ENCODE data around the gene SRD5A1.

The SRD5A1 gene

GRCh38 chr5:6599739-6600138 is 33.5 kb upstream of the SRD5A1 start:
- H2BK12ac ChIP-seq (ENCODE audit: low read length in 2 of 2): no peak overlapping the region
- peaks cover 34% of the 10 kb centered on the region for H3K79me1 ChIP-seq (replicated peaks; ENCODE audit: low read length, poor library complexity, severe bottlenecking)
- H2AFZ ChIP-seq (ENCODE audit: low read depth, low read length): no peak overlapping the region
- no peaks in the 10 kb centered on the region for H3K4me1 ChIP-seq (ENCODE audit: control insufficient read depth, insufficient read depth, low read depth, low read length)
- H3K9ac ChIP-seq (ENCODE audit: low read length): no peak overlapping the region
- no peak overlapping the region for H4K8ac ChIP-seq (ENCODE audit: low read length)
- H3K14ac ChIP-seq (ENCODE audit: low read length in 2 of 2): no peak overlapping the region
- no peak overlapping the region for H2AK5ac ChIP-seq (ENCODE audit: low read length, severe bottlenecking)
- WGBS: 89% methylated on average over 8 of the region's 8 CpGs
- H3K4me3 ChIP-seq (ENCODE audit: insufficient read depth in 1 of 2, low read depth in 1 of 2, low read length in 2 of 2): no peak overlapping the region
- H3K36me3 ChIP-seq (ENCODE audit: control insufficient read depth in 1 of 2, insufficient read depth in 2 of 2, low read depth in 1 of 2, low read length in 2 of 2): peaks cover 66 to 95% of the 10 kb centered on the region in 2 experiments
- H4K91ac ChIP-seq (ENCODE audit: low read length): no peak overlapping the region
- no peaks in the 10 kb centered on the region for H3K9me3 ChIP-seq (ENCODE audit: control insufficient read depth, low read length)
- no peaks in the 10 kb centered on the region for H3K27me3 ChIP-seq (ENCODE audit: control insufficient read depth in 1 of 2, insufficient read depth in 1 of 2, low read length in 2 of 2)
- no peak overlapping the region for H3K18ac ChIP-seq (ENCODE audit: low read depth in 1 of 2, low read length in 2 of 2)
- H3K23ac ChIP-seq (ENCODE audit: low read length in 2 of 2): no peak overlapping the region
- H3K4ac ChIP-seq (ENCODE audit: low read depth in 1 of 2, low read length in 2 of 2): no peak overlapping the region
- DNase-seq: no peak
- no peak overlapping the region for H3K4me2 ChIP-seq (ENCODE audit: low read length, poor library complexity, severe bottlenecking)
- no peak overlapping the region for H2BK120ac ChIP-seq (ENCODE audit: low read depth, low read length)
- no peak overlapping the region for H2BK15ac ChIP-seq (ENCODE audit: low read depth, poor library complexity, severe bottlenecking)
- H2BK5ac ChIP-seq (ENCODE audit: low read depth, low read length, poor library complexity, severe bottlenecking): no peak overlapping the region
- no peak overlapping the region for H3K27ac ChIP-seq (ENCODE audit: low read length, poor library complexity, severe bottlenecking)

GRCh38 chr5:6601271-6601670 is 32.0 kb upstream of the SRD5A1 start:
- H3K4me3 ChIP-seq (ENCODE audit: insufficient read depth in 1 of 2, low read depth in 1 of 2, low read length in 2 of 2): no peak overlapping the region
- no peak for DNase-seq
- no peak overlapping the region for H2BK5ac ChIP-seq (ENCODE audit: low read depth, low read length, poor library complexity, severe bottlenecking)
- no peak overlapping the region for H2BK120ac ChIP-seq (ENCODE audit: low read depth, low read length)
- no peaks in the 10 kb centered on the region for H3K4me1 ChIP-seq (ENCODE audit: control insufficient read depth, insufficient read depth, low read depth, low read length)
- no peak overlapping the region for H3K4ac ChIP-seq (ENCODE audit: low read depth in 1 of 2, low read length in 2 of 2)
- no peak overlapping the region for H2AFZ ChIP-seq (ENCODE audit: low read depth, low read length)
- H4K8ac ChIP-seq (ENCODE audit: low read length): no peak overlapping the region
- no peaks in the 10 kb centered on the region for H3K27me3 ChIP-seq (ENCODE audit: control insufficient read depth in 1 of 2, insufficient read depth in 1 of 2, low read length in 2 of 2)
- WGBS: 93% methylated on average over 11 of the region's 11 CpGs
- H3K23ac ChIP-seq (ENCODE audit: low read length in 2 of 2): no peak overlapping the region
- no peak overlapping the region for H3K14ac ChIP-seq (ENCODE audit: low read length in 2 of 2)
- no peak overlapping the region for H3K4me2 ChIP-seq (ENCODE audit: low read length, poor library complexity, severe bottlenecking)
- H3K9me3 ChIP-seq (ENCODE audit: control insufficient read depth, low read length): no peaks in the 10 kb centered on the region
- H2AK5ac ChIP-seq (ENCODE audit: low read length, severe bottlenecking): no peak overlapping the region
- H2BK15ac ChIP-seq (ENCODE audit: low read depth, poor library complexity, severe bottlenecking): no peak overlapping the region
- H3K9ac ChIP-seq (ENCODE audit: low read length): no peak overlapping the region
- H3K36me3 ChIP-seq (ENCODE audit: control insufficient read depth in 1 of 2, insufficient read depth in 2 of 2, low read depth in 1 of 2, low read length in 2 of 2): peaks cover 68 to 97% of the 10 kb centered on the region in 2 experiments
- H3K18ac ChIP-seq (ENCODE audit: low read depth in 1 of 2, low read length in 2 of 2): no peak overlapping the region
- no peak overlapping the region for H3K27ac ChIP-seq (ENCODE audit: low read length, poor library complexity, severe bottlenecking)
- H4K91ac ChIP-seq (ENCODE audit: low read length): peak overlapping the region; percentile 10
- no peak overlapping the region for H2BK12ac ChIP-seq (ENCODE audit: low read length in 2 of 2)
- peaks cover 40% of the 10 kb centered on the region for H3K79me1 ChIP-seq (replicated peaks; ENCODE audit: low read length, poor library complexity, severe bottlenecking)

- DNase-seq: no peak
- no peak overlapping the region for H2BK5ac ChIP-seq (ENCODE audit: low read depth, low read length, poor library complexity, severe bottlenecking)
- no peak overlapping the region for H3K14ac ChIP-seq (ENCODE audit: low read length in 2 of 2)
- H3K18ac ChIP-seq (ENCODE audit: low read depth in 1 of 2, low read length in 2 of 2): no peak overlapping the region
- H3K4me1 ChIP-seq (ENCODE audit: control insufficient read depth, insufficient read depth, low read depth, low read length): no peaks in the 10 kb centered on the region
- no peaks in the 10 kb centered on the region for H3K27me3 ChIP-seq (ENCODE audit: control insufficient read depth in 1 of 2, insufficient read depth in 1 of 2, low read length in 2 of 2)
- no peak overlapping the region for H2BK120ac ChIP-seq (ENCODE audit: low read depth, low read length)
- no peaks in the 10 kb centered on the region for H3K9me3 ChIP-seq (ENCODE audit: control insufficient read depth, low read length)
- H4K8ac ChIP-seq (ENCODE audit: low read length): no peak overlapping the region
- no peak overlapping the region for H3K4me3 ChIP-seq (ENCODE audit: insufficient read depth in 1 of 2, low read depth in 1 of 2, low read length in 2 of 2)
- no peak overlapping the region for H3K27ac ChIP-seq (ENCODE audit: low read length, poor library complexity, severe bottlenecking)
- no peak overlapping the region for H4K91ac ChIP-seq (ENCODE audit: low read length)
- 98% methylated on average over 10 of the region's 11 CpGs for WGBS
- no peak overlapping the region for H3K9ac ChIP-seq (ENCODE audit: low read length)
- peaks cover 65 to 96% of the 10 kb centered on the region in 2 experiments for H3K36me3 ChIP-seq (ENCODE audit: control insufficient read depth in 1 of 2, insufficient read depth in 2 of 2, low read depth in 1 of 2, low read length in 2 of 2)
- no peak overlapping the region for H3K4me2 ChIP-seq (ENCODE audit: low read length, poor library complexity, severe bottlenecking)
- no peak overlapping the region for H3K23ac ChIP-seq (ENCODE audit: low read length in 2 of 2)
- H2AK5ac ChIP-seq (ENCODE audit: low read length, severe bottlenecking): no peak overlapping the region
- no peak overlapping the region for H3K4ac ChIP-seq (ENCODE audit: low read depth in 1 of 2, low read length in 2 of 2)
- peaks cover 40% of the 10 kb centered on the region for H3K79me1 ChIP-seq (replicated peaks; ENCODE audit: low read length, poor library complexity, severe bottlenecking)
- H2BK12ac ChIP-seq (ENCODE audit: low read length in 2 of 2): no peak overlapping the region
- H2AFZ ChIP-seq (ENCODE audit: low read depth, low read length): no peak overlapping the region
- no peak overlapping the region for H2BK15ac ChIP-seq (ENCODE audit: low read depth, poor library complexity, severe bottlenecking)
These were observed 31.4 kb upstream of the SRD5A1 start for GRCh38 chr5:6601816-6602215.

DNA sequence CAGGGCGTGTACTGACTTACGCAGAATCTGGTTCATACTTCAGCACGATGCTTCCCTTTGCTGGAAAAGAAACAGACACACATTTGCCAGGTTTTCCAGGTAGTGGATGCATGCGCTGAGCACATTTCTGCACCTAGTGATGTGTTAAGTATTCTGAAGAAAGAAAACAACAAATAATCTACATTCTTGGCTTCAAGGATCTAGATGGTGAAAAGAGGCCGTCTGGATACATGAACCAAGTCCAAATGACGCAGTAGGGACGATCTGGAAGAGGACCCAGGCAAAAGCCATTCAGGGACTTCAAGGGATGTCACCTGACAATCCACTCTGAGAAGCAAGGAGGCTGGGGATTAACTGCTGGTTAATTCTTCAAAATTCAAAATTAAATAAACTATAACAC is 30.8 kb upstream of the SRD5A1 start:
- 97% methylated on average over 6 of the region's 7 CpGs for WGBS

More for the DNA sequence above, 30.8 kb upstream of the SRD5A1 start:
- Histone ChIP-seq H3K4ac (ENCODE audit: low read depth in 1 of 2, low read length in 2 of 2) (no peak overlapping the region), H3K27ac (ENCODE audit: low read length, poor library complexity, severe bottlenecking) (no peak overlapping the region), H3K36me3 (ENCODE audit: control insufficient read depth in 1 of 2, insufficient read depth in 2 of 2, low read depth in 1 of 2, low read length in 2 of 2) (peaks cover 67 to 96% of the 10 kb centered on the region in 2 experiments), H2BK15ac (ENCODE audit: low read depth, poor library complexity, severe bottlenecking) (no peak overlapping the region), H3K4me3 (ENCODE audit: insufficient read depth in 1 of 2, low read depth in 1 of 2, low read length in 2 of 2) (no peak overlapping the region), H3K14ac (ENCODE audit: low read length in 2 of 2) (no peak overlapping the region), H4K91ac (ENCODE audit: low read length) (no peak overlapping the region), H2AFZ (ENCODE audit: low read depth, low read length) (no peak overlapping the region), H3K27me3 (ENCODE audit: control insufficient read depth in 1 of 2, insufficient read depth in 1 of 2, low read length in 2 of 2) (no peaks in the 10 kb centered on the region), H3K9ac (ENCODE audit: low read length) (no peak overlapping the region), H3K79me1 (replicated peaks; ENCODE audit: low read length, poor library complexity, severe bottlenecking) (peaks cover 43% of the 10 kb centered on the region), H3K9me3 (ENCODE audit: control insufficient read depth, low read length) (no peaks in the 10 kb centered on the region), H4K8ac (ENCODE audit: low read length) (no peak overlapping the region), H3K4me2 (ENCODE audit: low read length, poor library complexity, severe bottlenecking) (no peak overlapping the region), H3K4me1 (ENCODE audit: control insufficient read depth, insufficient read depth, low read depth, low read length) (no peaks in the 10 kb centered on the region), H2BK5ac (ENCODE audit: low read depth, low read length, poor library complexity, severe bottlenecking) (no peak overlapping the region), H3K18ac (ENCODE audit: low read depth in 1 of 2, low read length in 2 of 2) (no peak overlapping the region), H2AK5ac (ENCODE audit: low read length, severe bottlenecking) (no peak overlapping the region), H2BK12ac (ENCODE audit: low read length in 2 of 2) (no peak overlapping the region), H2BK120ac (ENCODE audit: low read depth, low read length) (no peak overlapping the region), H3K23ac (ENCODE audit: low read length in 2 of 2) (no peak overlapping the region)
- no peak for DNase-seq
